ENCODE results near the gene CIB1.
A peak's percentile ranks its signal among the peaks of the same experiment; 100 is the strongest.

The CIB1 gene

GRCh38 chr15:90201130-90201943 lies 32.4 kb downstream of the CIB1 start, which contains the start of gene SEMA4B:
Gene SEMA4B (plus strand): TSS chr15:90201330. CDS start chr15:90201579, 249 bp downstream.
- DNase-seq = peak; percentile 81
- Histone ChIP-seq H3K9me3 (ENCODE audit: severe bottlenecking) (no peaks in the 10 kb centered on the region), H3K27ac (peak within 1 kb of the TSS; percentile 97), H3K36me3 (peaks cover 40% of the 10 kb centered on the region), H3K4me3 (ENCODE audit: low read depth, low read length) (peak within 1 kb of the TSS; percentile 89), H3K27me3 (ENCODE audit: insufficient read depth, low read depth, severe bottlenecking) (no peaks in the 10 kb centered on the region)
- TF ChIP-seq CTCF (IDR thresholded peaks at IDR 0.05; ENCODE audit: low read depth, low read length) = no peak

GRCh38 chr15:90200534-90201129 lies 33.1 kb downstream of the CIB1 start:
- peak; percentile 96 for DNase-seq
- H3K9me3 ChIP-seq (ENCODE audit: severe bottlenecking) = no peaks in the 10 kb centered on the region
- H3K4me3 ChIP-seq (ENCODE audit: low read depth, low read length) = peak overlapping the region; percentile 89
- H3K27ac ChIP-seq = peak overlapping the region; percentile 97
- no peak for TF ChIP-seq CTCF (IDR thresholded peaks at IDR 0.05; ENCODE audit: low read depth, low read length)
- H3K27me3 ChIP-seq (ENCODE audit: insufficient read depth, low read depth, severe bottlenecking) = no peaks in the 10 kb centered on the region
- peaks cover 33% of the 10 kb centered on the region for H3K36me3 ChIP-seq

DNA sequence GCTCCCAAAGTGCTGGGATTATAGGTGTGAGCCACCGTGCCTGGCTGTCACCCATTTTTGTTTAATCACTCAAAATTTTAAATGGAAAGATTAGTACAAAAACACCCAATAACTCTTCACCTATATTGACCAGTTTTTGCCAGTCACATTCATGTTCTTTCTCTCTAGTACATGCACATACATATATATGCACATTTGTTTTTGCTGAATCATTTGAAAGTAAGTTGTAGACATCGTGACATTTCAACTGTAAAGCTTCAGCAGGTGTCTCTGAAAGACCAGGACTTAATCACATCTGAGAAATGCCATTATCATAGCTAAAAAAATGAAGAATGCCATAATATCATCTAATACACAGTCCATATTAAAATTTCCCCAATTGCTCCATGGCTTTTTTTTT lies 39.1 kb downstream of the CIB1 start:
- no peak for DNase-seq
- Histone ChIP-seq H3K4me3 (ENCODE audit: low read depth, low read length) (no peak overlapping the region), H3K27ac (peak overlapping the region; percentile 87), H3K36me3 (peaks cover 9% of the 10 kb centered on the region), H3K9me3 (ENCODE audit: severe bottlenecking) (peaks cover 8% of the 10 kb centered on the region), H3K27me3 (ENCODE audit: insufficient read depth, low read depth, severe bottlenecking) (no peaks in the 10 kb centered on the region)
- TF ChIP-seq CTCF (IDR thresholded peaks at IDR 0.05; ENCODE audit: low read depth, low read length) = no peak

GRCh38 chr15:90192961-90193786 lies 40.6 kb downstream of the CIB1 start:
- H3K9me3 ChIP-seq (ENCODE audit: severe bottlenecking) = peaks cover 8% of the 10 kb centered on the region
- no peaks in the 10 kb centered on the region for H3K27me3 ChIP-seq (ENCODE audit: insufficient read depth, low read depth, severe bottlenecking)
- peak overlapping the region; percentile 87 for H3K27ac ChIP-seq
- TF ChIP-seq CTCF (IDR thresholded peaks at IDR 0.05; ENCODE audit: low read depth, low read length) = no peak
- H3K4me3 ChIP-seq (ENCODE audit: low read depth, low read length) = no peak overlapping the region
- DNase-seq = peak; percentile 91
- H3K36me3 ChIP-seq = peaks cover 9% of the 10 kb centered on the region

GRCh38 chr15:90191794-90192509 lies 41.8 kb downstream of the CIB1 start:
- peak overlapping the region; percentile 87 for H3K27ac ChIP-seq
- peak; percentile 75 for DNase-seq
- peaks cover 8% of the 10 kb centered on the region for H3K9me3 ChIP-seq (ENCODE audit: severe bottlenecking)
- no peak for TF ChIP-seq CTCF (IDR thresholded peaks at IDR 0.05; ENCODE audit: low read depth, low read length)
- H3K27me3 ChIP-seq (ENCODE audit: insufficient read depth, low read depth, severe bottlenecking) = no peaks in the 10 kb centered on the region
- H3K36me3 ChIP-seq = peaks cover 9% of the 10 kb centered on the region
- H3K4me3 ChIP-seq (ENCODE audit: low read depth, low read length) = no peak overlapping the region

Measured in WERI-Rb-1 (cell line).